Measurements from ENCODE around the gene TIGD3. TPM values are rescaled to one million over a fixed set of nuclear protein-coding genes. Genes with fewer than 3 reads are reported as not detected.

Gene TIGD3
- total and polyA plus RNA-seq, 9 of the 15 experiments (the other 6 are each of a cell fraction or from before 2014, with no cell fraction given): 0.06 to 1.3 (median 0.56) TPM

GRCh38 chr11:65395961-65396530 is 41.5 kb downstream of the TIGD3 start:
- intact Hi-C loops (cut with micrococcal nuclease): no loop called here
- H3K9me1 ChIP-seq (ENCODE audit: control insufficient read depth, insufficient read depth, low read length): no peaks in the 10 kb centered on the region
- H3K27me3 ChIP-seq (ENCODE audit: control insufficient read depth in 2 of 2, insufficient read depth in 2 of 2, low read length in 2 of 2): no peaks in the 10 kb centered on the region
- no peak overlapping the region for H3K4me3 ChIP-seq
- BruUV-seq (replicated peaks): no TSS peak
- H4K20me1 ChIP-seq (replicated peaks; ENCODE audit: control insufficient read depth, insufficient read depth, low read length): no peaks in the 10 kb centered on the region; the same call in 1 of the 2 replicates
- WGBS (ENCODE audit: insufficient coverage, low coverage, missing lambda C conversion rate): 80% methylated on average over 12 of the region's 15 CpGs
- ATAC-seq: no peak
- H3K4me1 ChIP-seq (replicated peaks in 1 of 2; ENCODE audit: control insufficient read depth in 2 of 2, insufficient read depth in 2 of 2, low read length in 2 of 2): peaks cover 0 to 58% of the 10 kb centered on the region in 2 experiments; a peak in 2 of 5 replicates
- no peak overlapping the region for H3K4me2 ChIP-seq (ENCODE audit: insufficient read depth, low read length)
- TF ChIP-seq ZNF766 (CRISPR knock-in tag; conservative IDR thresholded peaks at IDR 0.05) (no peak), RBFOX2 (IDR thresholded peaks at IDR 0.05; ENCODE audit: low read depth, low read length) (peak; percentile 35; the same call in 1 of the 2 replicates)
- DNase-seq (ENCODE audit: extremely low read depth in 1 of 4, low spot score in 3 of 4): no peak
- H3K9ac ChIP-seq (ENCODE audit: insufficient read depth in 1 of 2, low read depth in 2 of 2, low read length in 2 of 2): peak overlapping the region in 1 of 2 experiments; percentile 42; a peak in 1 of 4 replicates
- peaks cover 77% of the 10 kb centered on the region; the same call in 2 of the 3 replicates for H3K36me3 ChIP-seq (ENCODE audit: control insufficient read depth, insufficient read depth, low read length)
- in situ Hi-C loops (cut with MboI): no loop called here
- no peaks in the 10 kb centered on the region for H3K9me3 ChIP-seq (replicated peaks; ENCODE audit: control insufficient read depth, insufficient read depth, low read depth, low read length)
- no peak for FAIRE-seq
- H2AFZ ChIP-seq (ENCODE audit: low read depth, low read length): no peak overlapping the region
- ChIA-PET CTCF (ENCODE audit: low intra/inter-chr PET ratio) (no interaction called here), POLR2A (interaction anchor here (1.0 to 12.2 kb wide), 6 partner anchors 8 to 104 kb away, joined by 3 to 185 read pairs (median 12); partner anchors contain the start of genes FRMD8, MALAT1 and NEAT1)
- no peaks in the 10 kb centered on the region; the same call in 2 of the 3 replicates for H3K79me2 ChIP-seq (ENCODE audit: control insufficient read depth, insufficient read depth, low read length)
- no peak overlapping the region for H3K27ac ChIP-seq (ENCODE audit: extremely low read depth, low read depth, low read length)
